NCI-H1930 (cell line): ENCODE data around the gene RCBTB2.
"Not testable (repeated sequence)": the region's sequence is repeated elsewhere in the genome, so short reads cannot be mapped to it uniquely, and the experiment has no call there.

ENCODE experiments used
- DNase-seq, 2 experiments: peaks; one replicate each; lab custom pipeline; 2025; lab: John Stamatoyannopoulos, UW

The RCBTB2 gene

DNA sequence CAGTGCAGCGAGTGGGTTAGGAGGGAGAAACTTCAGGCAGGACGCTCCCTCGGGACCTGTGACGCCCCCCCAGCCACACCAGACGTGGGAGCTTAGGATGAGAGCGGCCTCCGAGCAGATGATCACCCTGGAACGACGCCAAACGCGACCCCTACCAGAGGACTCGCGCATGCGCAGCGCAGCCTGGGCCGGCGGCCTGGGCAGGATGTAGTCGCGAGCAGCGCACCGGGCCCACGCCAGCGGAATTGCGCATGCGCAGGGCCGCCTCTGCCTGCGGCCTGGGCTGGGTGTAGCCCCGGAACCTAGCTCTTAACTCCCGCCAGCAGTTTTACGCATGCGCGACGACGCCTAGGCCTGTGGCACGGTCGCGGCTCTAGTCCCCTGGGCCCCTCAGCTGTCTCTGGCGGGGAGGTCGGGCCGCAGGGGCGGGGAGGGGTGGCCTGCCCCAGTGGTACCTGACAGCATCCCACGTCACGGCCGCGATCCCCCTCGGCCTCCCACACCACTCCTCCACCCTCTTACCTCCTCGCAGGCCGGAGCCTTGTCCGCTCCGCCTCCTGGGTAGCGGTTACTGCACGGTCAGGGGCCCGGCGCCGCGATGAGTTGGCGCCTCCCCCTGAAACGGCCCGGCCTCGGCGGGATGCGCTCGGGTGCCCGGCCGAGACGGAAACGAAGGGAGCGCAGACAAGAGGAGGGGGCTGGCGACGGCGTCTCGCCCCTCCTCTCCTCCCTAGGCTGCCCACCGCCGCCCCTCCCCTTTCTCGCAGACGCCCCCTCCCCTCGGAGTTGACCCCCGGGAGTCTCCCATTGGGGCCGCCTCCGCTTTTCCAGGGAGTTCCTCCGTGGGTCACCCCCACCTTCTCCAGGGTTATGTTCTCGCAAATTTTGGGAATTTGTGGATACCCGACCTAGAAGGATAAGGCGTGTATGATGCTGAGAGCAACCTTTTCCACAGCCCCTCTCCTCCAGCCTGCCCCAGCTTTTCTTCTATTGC lies at the start of gene RCBTB2:
TSS of gene RCBTB2 (minus strand) at position 575 of the 994 bp plus-strand sequence. CDS start 11,141 bp downstream, outside the sequence.
- peak; percentile 98 to 99 for DNase-seq

DNA sequence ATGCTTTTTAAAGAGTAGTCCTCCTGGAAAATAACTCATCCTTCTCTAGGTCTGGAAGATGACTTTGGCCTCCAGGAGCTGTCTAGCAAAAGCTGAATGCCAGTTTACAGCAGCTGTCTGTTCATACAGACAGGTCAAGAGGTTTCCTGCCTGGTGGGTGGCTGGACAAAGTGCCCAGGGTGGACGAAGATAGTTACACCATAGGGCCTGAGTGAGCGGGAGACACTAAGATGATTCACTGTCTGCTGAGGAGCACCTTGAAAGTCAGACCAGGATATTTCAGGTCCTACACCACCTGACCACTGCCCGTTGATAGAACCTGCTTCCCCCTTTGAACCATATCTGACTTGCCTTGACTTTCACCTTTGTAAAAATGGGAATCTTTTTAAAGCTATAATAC lies 49.2 kb upstream of the RCBTB2 start:
- DNase-seq = no peak

DNA sequence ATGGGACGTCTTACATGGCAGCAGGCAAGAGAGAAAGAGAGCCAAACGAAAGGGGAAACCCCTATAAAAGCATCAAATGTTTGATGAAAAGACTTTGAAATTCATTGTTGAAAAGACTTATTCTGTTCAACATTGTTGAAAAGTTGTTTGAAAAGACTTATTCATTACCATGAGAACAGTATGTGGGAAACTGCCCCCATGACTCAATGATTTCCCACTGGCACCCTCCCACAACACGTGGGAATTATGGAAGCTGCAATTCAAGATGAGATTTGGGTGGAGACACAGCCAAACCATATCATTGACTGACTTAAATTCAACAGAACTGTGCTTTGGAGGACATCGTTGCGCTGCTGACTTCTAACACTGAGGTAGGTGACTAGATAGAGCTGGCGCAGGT lies 48.0 kb upstream of the RCBTB2 start:
- no peak for DNase-seq

- peak; percentile 51 to 69 for DNase-seq
Observed at GRCh38 chr13:48580185-48580803, 47.4 kb upstream of the RCBTB2 start.

- not testable (repeated sequence) for DNase-seq
Observed at GRCh38 chr13:48579919-48580180, 47.0 kb upstream of the RCBTB2 start.

GRCh38 chr13:48579165-48579918 lies 46.5 kb upstream of the RCBTB2 start:
- no peak for DNase-seq

- DNase-seq = no peak
Observed at GRCh38 chr13:48578516-48579164, 45.8 kb upstream of the RCBTB2 start.

DNA sequence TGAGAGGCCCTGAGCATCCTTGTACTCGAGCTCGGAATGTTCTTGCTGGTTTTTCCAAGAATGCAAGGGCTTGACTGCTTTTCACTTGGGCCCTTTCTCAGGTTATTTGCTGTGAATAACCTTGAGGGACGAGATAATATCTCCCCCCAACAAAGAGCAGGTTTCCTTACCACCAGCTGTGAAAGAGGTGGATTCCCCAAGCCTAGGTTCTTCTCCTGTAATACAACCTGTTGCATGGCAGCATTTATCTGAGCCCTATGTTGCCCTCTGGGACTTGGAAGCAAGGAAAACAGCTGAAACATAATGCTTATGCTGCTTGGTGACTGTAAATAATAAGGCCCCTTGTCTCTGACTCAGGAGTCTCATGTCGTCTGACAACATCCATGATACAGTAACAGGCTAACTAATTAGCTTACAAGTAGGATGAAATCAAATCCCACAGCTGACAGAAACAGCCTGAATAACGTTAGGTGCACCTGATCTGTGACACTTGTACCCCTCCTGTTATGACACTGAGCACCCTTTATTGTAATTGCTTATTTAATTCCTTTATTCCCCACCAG lies 43.6 kb upstream of the RCBTB2 start:
- DNase-seq = no peak

- no peak for DNase-seq
Observed at GRCh38 chr13:48575031-48575430, 42.2 kb upstream of the RCBTB2 start.

DNA sequence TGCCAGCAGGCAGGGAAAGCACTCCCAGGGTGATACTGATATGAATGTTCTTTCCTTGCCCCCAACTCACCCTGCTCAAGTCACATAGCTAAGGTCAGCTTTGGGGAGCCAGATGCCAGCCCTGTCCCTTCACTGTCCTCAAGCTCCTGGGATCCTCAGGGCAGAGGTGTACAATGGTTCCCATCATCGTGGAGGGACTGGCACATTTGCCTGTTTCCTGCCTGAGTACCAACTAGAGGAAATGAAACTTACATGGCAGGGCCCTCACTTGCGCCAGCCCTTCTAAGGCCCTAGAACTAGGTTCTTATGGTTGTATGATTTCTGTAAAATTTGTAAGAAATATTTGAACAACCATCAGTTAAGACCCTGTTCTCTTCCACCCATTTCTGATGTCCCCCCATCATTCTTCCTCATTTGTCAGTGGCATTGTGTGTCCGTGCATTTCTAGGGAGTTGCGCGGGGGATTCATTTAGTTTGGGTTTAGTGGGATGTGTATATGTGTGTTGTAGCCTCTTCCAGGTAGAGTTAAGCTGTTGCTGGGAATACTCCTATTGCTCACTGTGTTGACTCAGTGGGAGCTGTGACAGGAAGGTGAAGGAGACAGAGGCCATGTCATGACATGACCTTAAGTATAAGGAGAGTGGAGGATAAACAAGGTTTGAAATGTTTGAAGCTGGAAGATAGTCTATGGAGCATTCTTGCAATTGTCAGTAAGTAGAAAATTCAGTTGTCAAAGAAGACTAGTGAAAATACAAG lies 41.3 kb upstream of the RCBTB2 start:
- DNase-seq = no peak

DNA sequence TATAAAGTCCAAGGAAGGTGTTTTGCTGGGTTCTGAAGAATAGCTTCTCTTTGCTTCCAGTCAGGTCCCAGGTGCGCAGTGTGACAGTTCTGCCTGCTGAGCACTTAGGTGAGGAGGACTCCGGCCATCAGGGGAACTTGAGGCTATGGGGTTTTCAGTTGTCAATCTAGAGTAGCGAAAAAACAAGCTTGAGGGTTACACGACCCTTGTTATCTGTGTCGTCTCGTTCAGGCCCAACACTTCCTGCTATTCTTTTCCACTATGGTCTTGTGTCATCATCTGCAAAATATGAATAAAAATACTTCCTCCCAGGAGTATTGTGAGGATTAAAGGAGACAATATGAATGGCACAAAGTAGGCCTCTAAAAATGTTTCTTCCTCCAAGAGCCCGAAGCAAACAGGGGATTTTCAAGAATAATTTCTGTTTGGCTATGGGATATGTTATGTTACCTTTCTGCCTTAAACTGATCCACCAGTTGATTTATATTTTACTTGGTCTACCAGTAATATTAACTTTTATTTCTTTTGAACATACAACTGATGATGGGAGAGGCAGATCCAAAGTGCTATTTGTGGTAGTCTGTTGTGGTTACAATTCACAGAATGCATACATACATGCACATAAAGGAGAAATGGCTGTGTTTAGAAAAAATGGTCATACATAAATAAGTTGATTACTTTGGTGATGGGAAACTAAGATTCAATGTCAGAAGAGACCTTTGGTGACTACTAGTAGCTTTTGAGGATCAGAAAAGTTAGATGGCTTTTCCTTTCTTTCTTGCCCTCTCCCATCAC lies 40.5 kb upstream of the RCBTB2 start:
- no peak for DNase-seq

DNA sequence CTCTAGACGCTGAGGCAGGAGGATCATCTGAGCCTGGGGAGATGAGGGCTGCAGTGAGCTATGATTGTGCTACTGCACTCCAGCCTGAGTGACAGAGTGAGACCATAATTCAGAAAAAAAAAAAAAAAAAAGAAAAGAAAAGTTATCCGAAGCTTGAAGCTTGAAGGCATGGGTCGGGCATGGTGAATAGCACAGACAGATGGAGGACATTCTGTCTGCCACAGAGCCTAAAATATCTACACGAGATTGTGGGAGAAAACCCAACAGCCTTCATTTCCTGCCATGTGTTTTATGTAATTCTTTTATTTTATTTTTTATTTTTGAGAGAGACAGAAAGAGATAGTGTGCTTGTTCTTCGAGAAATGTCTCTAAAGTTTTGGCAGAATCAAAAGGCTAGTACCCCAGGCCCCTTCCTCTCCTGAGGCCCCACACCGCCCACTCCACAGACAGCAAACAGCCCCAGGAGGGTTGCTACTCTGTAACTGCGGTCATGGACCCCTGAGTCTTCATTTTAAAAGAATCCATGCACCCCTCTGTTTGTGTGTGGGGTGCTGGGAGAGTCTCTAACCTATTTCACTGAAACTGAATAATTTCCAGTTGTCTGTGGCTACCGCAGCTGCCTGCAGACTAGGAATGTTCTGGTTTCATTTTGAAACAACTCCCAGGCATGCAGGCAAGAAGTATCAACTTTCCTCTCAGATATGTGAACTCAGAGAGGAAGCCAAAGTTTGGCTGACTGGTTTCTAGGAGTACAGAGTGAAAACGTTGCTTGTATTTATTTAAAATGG lies 38.4 kb upstream of the RCBTB2 start:
- no peak for DNase-seq

DNA sequence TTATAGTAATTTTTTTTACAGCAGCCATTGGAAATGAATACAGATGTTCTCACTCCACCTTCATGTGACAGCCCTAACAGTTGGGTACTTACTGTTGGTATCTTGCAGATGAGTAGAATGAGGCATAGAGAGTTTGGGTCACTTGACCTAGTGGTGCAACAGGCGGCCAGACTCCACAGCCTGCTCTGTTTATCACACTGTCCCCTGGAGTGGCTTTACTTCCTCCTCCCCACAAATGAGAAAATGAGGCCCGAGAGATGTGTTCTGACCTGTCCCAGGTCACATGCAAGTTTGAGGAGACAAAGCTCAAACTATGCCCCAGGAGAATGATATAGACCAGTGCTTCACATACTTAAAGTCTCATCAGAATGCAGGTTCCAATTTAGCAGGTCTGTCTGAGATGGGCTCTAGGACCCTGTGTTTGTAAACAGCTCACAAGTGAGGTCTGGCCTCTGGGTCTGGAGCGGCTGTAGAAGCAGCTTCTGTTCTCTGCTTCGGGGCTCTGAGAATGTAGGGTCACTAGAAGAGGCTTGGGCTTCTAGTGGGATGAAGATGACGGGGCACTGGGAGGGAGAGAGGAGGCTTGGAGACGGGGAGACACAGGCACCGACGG lies 37.4 kb upstream of the RCBTB2 start:
- DNase-seq = no peak

DNA sequence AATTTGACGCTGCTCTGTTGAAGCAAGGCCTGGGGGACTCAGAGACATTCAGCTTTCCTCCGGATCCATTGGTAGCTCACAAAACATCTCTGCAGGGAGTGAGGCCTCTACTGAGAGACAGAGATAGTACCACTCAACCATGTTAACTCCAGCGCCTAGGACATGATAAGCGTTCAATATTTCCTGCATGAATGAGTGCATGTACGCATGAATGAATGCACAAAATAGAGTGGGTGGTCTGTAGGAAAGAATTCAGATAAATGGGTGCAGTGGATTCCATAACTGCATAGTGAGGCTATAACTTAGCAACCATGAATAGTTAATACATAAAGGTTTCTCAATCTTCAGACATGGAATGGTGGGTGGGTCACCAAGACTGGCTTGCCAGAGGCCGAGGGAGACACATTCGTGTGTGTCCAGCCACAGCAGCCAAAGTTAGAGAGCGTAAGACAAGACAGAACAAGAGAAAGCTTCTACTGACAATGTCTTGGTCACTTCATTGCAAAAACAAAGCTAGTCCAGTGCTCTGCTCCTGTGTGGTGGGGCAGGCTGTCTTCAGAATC lies 36.3 kb upstream of the RCBTB2 start:
- DNase-seq = no peak

DNA sequence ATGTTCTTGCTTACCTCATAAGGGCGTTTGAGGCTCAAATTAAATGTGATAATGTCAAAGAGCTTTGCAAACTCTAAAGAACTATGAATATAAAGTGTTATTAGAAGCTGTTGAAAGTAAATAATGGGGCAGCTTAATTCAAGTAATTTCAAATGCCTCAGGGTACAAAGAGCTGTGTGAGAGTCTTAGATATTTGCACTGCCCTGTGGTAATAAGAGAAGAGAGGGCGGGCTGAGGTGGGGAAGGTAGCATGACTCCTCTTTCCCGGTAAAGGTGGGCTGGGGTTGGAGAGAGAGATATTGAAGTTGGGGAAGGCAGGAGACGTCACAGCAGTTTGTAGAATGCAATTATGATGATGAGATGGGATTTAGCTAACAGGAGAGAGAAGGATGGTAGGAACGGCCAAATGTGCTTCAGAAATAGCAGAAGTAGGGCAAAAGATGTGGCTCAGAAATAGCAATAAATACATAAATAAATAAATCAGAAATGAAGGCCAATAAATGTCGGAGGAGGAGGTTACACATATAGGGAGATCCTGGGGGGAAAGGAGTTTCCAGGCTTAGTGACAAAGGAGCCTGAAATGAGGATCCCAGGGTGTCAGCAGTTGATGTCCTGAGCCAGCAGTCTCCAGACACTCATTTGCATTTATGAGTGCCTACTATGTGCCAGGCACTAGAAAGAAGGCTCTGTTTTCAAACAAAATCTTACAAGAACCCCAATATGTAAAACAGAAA lies 35.7 kb upstream of the RCBTB2 start:
- no peak for DNase-seq

GRCh38 chr13:48567515-48568369 lies 34.9 kb upstream of the RCBTB2 start:
- no peak for DNase-seq

DNA sequence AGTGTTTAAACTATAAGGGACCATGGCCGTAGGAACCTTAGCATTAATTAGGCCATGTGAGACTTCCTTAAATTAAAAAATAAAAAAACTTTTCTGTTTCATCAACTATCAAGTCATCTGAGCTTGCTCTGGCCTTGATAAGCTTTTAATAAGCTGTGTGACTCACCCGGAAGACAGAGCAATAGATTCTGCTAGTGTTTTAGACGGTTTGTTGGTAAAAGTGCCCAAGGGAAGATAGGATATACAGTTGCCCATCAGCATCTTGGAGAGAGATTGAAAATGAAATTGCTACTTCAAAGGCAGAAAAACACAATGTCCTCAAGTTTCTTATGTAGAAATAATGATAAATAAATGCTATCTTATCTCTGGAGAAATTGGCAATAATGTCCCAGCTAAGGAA lies 31.2 kb upstream of the RCBTB2 start:
- no peak for DNase-seq
